Spleen (tissue), 11 donors: Measurements from ENCODE around the gene PLAGL1. TPM values are rescaled to one million over a fixed set of nuclear protein-coding genes. Genes with fewer than 3 reads are reported as not detected.

Experiments
- DNase-seq: peaks from one replicate; pipeline ENCODE4 v3.0.0-alpha.2; 2020
- H3K27ac ChIP-seq, 8 donors: fragments of 200-600 bp; sonication (generic) in 7 of 8; 1 replicate in 4 of 8; 2 replicates in 4 of 8; pipeline versions ENCODE4 v1.5.0 to v1.8.0; 2016 to 2021; ENCODE audit warnings: inconsistent platforms in 4 of 8, mild to moderate bottlenecking in 4 of 8, moderate library complexity in 1 of 8
- H3K27me3 ChIP-seq, 7 donors: fragments of 200-600 bp; sonication (generic) in 6 of 7; replicated peaks in 1 of 7; 1 replicate in 4 of 7; 2 replicates in 3 of 7; pipeline versions ENCODE4 v1.5.0 to v1.8.0; 2016 to 2021; ENCODE audit warnings: inconsistent platforms in 3 of 7, mild to moderate bottlenecking in 1 of 7
- H3K36me3 ChIP-seq, 6 donors: fragments of 200-600 bp; sonication (generic) in 5 of 6; 1 replicate in 4 of 6; 2 replicates in 2 of 6; pipeline versions ENCODE4 v1.5.0 to v1.8.0; 2016 to 2021; ENCODE audit warnings: inconsistent platforms in 2 of 6
- H3K4me1 ChIP-seq, 6 donors: fragments of 200-600 bp; sonication (generic) in 5 of 6; 1 replicate in 3 of 6; 2 replicates in 3 of 6; pipeline versions ENCODE4 v1.5.0 to v1.8.0; 2016 to 2021; ENCODE audit warnings: inconsistent platforms in 3 of 6
- H3K4me3 ChIP-seq, 8 donors: fragments of 200-600 bp; sonication (generic) in 7 of 8; 1 replicate in 4 of 8; 2 replicates in 4 of 8; pipeline versions ENCODE4 v1.5.0 to v1.8.0; 2016 to 2021; ENCODE audit warnings: inconsistent platforms in 4 of 8, mild to moderate bottlenecking in 4 of 8, moderate library complexity in 2 of 8
- H3K9me3 ChIP-seq, 8 donors: fragments of 200-600 bp; sonication (generic) in 7 of 8; 1 replicate in 4 of 8; 2 replicates in 4 of 8; pipeline versions ENCODE4 v1.5.0 to v1.8.0; 2016 to 2021; ENCODE audit warnings: inconsistent platforms in 4 of 8
- POLR2A ChIP-seq, 3 donors: fragments of 450-650 bp; IDR thresholded peaks; one replicate each; pipeline ENCODE4 v1.5.1; 2017; ENCODE audit warnings: antibody characterized with exemption in 3 of 3, mild to moderate bottlenecking in 1 of 3
- POLR2AphosphoS5 ChIP-seq, 3 donors: sonication (generic); formaldehyde crosslinking; IDR thresholded peaks; one replicate each; pipeline ENCODE4 v1.5.1; 2017; ENCODE audit warnings: antibody characterized with exemption in 3 of 3
- WGBS, 5 donors: extraction: QIAGEN DNeasy Blood & Tissue Kit in 3 of 5; methylation state at CpG; one replicate each; pipeline versions ENCODE4 v1.1.5 to v1.1.7; 2013 to 2018; 5-methylcytosine and 5-hydroxymethylcytosine counted together
- intact Hi-C: fragments of 100-400 bp; cut with DNase I; formaldehyde crosslinking; loops from one replicate; pipeline ENCODE4 v1.15.0; 2023; ENCODE audit warnings: low total_unique reads
- polyA plus RNA-seq, 3 donors: library from polyadenylated mRNA; stranded (reverse); fragments of 200-250 nt; gene quantifications; one replicate each; pipeline ENCODE4 v1.2.1, GENCODE V29; 2013
- total RNA-seq, 7 donors: library from RNA; depleted of rRNA in 3 of 7; stranded (reverse); fragments of >200 nt in 3 of 7; fragmentation: NEBNext Ultra II Directional in 4 of 7; extraction: Animal tissue kit (Norgen Biotek cat#: 25700) in 4 of 7; gene quantifications; one replicate each; pipeline versions ENCODE4 v1.1.0 to v1.2.1, GENCODE V29; 2016 to 2021
- TF ChIP-seq, protein P1 (sequence below), 11 experiments: fragments of 200-600 bp in 7 of 11; fragments of 450-650 bp in 4 of 11; sonication (generic) in 4 of 11; IDR thresholded peaks in 8 of 11; conservative IDR thresholded peaks in 3 of 11; 1 replicate in 7 of 11; 2 replicates in 4 of 11; pipeline versions ENCODE4 v1.4.0 to v1.8.0; 2016 to 2021; ENCODE audit warnings: antibody characterized with exemption in 11 of 11, inconsistent platforms in 4 of 11, mild to moderate bottlenecking in 1 of 11
- donor health status: healthy with polysubstance abuse.
- donor health status: DM: no; HTN: no; CAD: no; lungs with moderate emphysema.
- donor health status: DM: no; HTN: no; CAD: no.
- donor health status: Bipolar disorder and iron deficiency.
- donor health status: healthy.
- donor health status: DM: no; HTN: no; CAD: no.
- donor health status: DM: yes; HTN: yes; CAD: no.

The PLAGL1 gene
- total and polyA plus RNA-seq, 10 donors: 7.1 to 34.4 (median 25.3) TPM

DNA sequence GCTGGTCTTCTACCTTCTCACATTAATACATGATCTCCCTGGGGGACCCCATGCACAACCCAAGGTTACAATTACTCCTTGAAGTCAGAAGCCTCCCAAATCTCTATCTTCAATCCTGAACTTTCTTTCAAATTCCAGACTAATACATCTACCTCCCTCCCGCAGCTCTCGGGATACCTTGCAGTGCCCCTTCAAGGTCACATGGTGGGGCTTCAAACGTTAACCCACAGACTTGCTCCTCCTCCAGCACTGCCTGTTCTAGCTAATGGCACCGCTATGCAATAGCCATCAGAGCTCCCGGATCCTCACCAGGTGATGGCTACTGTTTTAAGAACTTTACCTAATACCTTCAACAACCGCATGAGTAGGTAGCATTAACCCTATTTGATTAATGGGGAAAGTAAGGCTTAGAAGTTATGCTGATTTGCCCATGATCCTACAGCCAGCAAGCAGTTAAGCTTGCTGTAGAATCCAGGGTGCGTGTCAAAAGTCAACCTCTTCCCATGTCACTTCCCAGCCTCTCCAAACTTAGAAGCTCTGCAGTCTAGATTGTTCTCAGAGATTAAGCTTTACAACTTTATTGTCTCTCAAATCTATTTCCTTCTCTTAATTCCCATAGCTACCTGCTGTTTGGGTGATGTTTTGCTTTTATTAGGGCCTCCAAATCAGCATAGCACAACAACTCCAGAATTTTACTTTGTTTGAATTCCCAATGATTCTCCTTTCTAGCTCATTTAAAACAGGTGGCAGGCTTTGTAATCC lies 44.7 kb downstream of the PLAGL1 start:
- no peaks in the 10 kb centered on the region for H3K27me3 ChIP-seq
- no peak overlapping the region for H3K4me3 ChIP-seq
- no peak for DNase-seq
- WGBS, 5 donors: 73 to 87% (median 79%) methylated on average over 7 of the region's 7 CpGs
- H3K9me3 ChIP-seq: no peaks in the 10 kb centered on the region
- peaks cover 0 to 40% (median 0%) of the 10 kb centered on the region in 6 donors for H3K36me3 ChIP-seq
- peak overlapping the region in 1 of 8 donors; percentile 3 for H3K27ac ChIP-seq
- H3K4me1 ChIP-seq: peaks cover 0 to 44% (median 7%) of the 10 kb centered on the region in 6 donors
- intact Hi-C loops: no loop called here
- TF ChIP-seq POLR2A (IDR thresholded peaks at IDR 0.05): no peak

DNA sequence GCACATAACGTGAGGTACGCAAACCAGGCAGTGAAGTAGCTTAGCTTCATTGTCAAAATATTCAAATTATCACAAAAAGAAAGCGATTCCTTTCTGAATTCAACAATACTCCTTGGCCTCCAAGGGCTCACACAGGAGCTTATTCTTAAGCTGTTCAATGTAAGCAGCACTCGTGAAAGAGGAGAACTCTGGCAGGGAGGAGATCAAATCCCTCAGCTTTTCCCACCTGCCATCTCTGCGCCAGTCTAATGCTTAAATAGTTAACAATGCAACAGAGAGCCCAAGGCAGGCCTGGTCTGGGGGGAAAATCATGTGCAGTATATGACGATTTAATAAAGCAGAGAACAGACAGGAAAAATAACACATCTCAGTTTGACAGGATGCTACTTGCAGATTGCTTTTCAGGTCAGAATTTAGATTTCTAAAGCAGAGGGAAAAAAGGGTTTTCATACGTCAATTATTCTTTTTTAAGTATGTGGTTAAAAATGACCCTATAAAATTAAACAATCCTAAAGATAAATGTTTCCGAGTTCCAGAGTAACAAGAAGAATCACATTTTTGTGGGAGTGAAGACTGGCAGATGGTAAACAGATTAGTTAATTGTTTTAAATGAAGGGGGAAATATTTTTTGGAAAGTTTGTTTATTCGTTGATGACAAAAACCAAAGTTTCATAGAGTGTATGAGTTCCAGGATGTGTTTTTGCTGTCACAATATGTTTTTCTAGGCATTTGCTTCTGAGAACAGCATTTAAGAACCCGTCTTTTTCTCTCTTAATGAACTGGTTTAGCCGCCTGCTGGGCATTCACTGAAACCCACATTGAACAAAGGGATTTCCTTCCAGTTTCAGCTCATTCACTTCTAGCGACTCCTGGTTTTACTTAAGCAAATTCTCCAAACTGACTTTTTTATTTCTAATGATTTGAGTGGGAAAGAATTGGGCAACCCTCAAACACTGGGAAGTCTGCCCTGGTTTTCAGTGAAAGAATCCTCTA lies 45.9 kb downstream of the PLAGL1 start:
- no peaks in the 10 kb centered on the region for H3K9me3 ChIP-seq
- no peak for TF ChIP-seq POLR2AphosphoS5 (IDR thresholded peaks at IDR 0.05)
- TF ChIP-seq, protein P1, sequence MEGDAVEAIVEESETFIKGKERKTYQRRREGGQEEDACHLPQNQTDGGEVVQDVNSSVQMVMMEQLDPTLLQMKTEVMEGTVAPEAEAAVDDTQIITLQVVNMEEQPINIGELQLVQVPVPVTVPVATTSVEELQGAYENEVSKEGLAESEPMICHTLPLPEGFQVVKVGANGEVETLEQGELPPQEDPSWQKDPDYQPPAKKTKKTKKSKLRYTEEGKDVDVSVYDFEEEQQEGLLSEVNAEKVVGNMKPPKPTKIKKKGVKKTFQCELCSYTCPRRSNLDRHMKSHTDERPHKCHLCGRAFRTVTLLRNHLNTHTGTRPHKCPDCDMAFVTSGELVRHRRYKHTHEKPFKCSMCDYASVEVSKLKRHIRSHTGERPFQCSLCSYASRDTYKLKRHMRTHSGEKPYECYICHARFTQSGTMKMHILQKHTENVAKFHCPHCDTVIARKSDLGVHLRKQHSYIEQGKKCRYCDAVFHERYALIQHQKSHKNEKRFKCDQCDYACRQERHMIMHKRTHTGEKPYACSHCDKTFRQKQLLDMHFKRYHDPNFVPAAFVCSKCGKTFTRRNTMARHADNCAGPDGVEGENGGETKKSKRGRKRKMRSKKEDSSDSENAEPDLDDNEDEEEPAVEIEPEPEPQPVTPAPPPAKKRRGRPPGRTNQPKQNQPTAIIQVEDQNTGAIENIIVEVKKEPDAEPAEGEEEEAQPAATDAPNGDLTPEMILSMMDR (IDR thresholded peaks at IDR 0.05 in 8 of 11, conservative IDR thresholded peaks at IDR 0.05 in 3 of 11): peak in 3 of 11 experiments; percentile 13 to 25 (median 25)
- no peaks in the 10 kb centered on the region for H3K27me3 ChIP-seq
- 77 to 85% (median 82%) methylated on average over 12 of the region's 12 CpGs for WGBS, 5 donors
- DNase-seq: no peak
- H3K36me3 ChIP-seq: peaks cover 0 to 40% (median 0%) of the 10 kb centered on the region in 6 donors
- intact Hi-C loops: no loop called here
- no peak overlapping the region for H3K4me3 ChIP-seq
- peaks cover 0 to 32% (median 4%) of the 10 kb centered on the region in 6 donors for H3K4me1 ChIP-seq
- H3K27ac ChIP-seq: peak overlapping the region in 2 of 8 donors; percentile 2 to 20

DNA sequence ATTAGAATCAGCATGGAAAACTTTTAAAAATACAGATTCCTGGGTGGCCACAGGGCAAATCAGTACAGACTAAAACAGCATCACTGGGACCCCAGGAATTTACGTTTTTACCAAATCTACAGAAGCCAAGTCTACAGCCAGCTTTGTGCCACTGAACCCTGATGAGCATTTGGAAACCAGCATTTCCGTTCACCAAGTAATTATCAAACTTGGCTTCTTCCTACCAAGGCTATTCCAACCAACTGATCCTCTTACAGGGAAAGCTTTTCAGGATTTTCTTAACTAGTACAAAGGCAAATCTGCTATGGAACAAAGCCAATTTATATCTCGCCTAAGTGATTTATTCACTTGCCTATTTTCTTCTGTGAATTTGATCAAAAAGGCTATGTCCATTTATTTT lies 47.0 kb downstream of the PLAGL1 start:
- TF ChIP-seq, protein P1 (IDR thresholded peaks at IDR 0.05 in 8 of 11, conservative IDR thresholded peaks at IDR 0.05 in 3 of 11): no peak
- no peak for TF ChIP-seq POLR2AphosphoS5 (IDR thresholded peaks at IDR 0.05)
- TF ChIP-seq POLR2A (IDR thresholded peaks at IDR 0.05): no peak

DNA sequence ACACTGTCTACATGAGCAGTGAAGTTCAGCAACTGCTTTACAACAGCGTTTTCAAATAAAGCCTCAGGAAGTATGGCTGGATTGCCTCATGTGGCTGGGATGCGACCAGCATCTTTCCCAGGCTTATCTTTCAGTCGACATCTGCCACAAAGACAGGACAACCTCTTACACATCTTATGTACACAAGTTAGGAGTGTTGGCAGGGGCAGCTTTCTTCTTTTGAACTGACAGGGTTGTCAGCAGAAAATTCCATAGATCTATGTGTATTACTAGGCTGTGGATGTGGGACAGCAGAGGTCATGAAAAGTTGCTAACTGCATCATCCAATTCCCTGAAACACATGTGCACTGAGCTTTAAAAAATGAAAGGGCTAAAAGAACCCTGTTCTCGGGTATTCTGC lies 48.1 kb downstream of the PLAGL1 start:
- peaks cover 0 to 29% (median 0%) of the 10 kb centered on the region in 6 donors for H3K36me3 ChIP-seq
- WGBS, 5 donors: 70 to 86% (median 77%) methylated on average over 4 of the region's 4 CpGs
- H3K9me3 ChIP-seq: no peaks in the 10 kb centered on the region
- peaks cover 0 to 19% (median 2%) of the 10 kb centered on the region in 6 donors for H3K4me1 ChIP-seq
- TF ChIP-seq POLR2AphosphoS5 (IDR thresholded peaks at IDR 0.05): no peak
- TF ChIP-seq POLR2A (IDR thresholded peaks at IDR 0.05): no peak
- TF ChIP-seq, protein P1 (IDR thresholded peaks at IDR 0.05 in 8 of 11, conservative IDR thresholded peaks at IDR 0.05 in 3 of 11): no peak
- H3K27ac ChIP-seq: no peak overlapping the region
- intact Hi-C loops: no loop called here
- no peak overlapping the region for H3K4me3 ChIP-seq
- H3K27me3 ChIP-seq: no peaks in the 10 kb centered on the region
- DNase-seq: no peak

More for the DNA sequence above, 47.0 kb downstream of the PLAGL1 start:
- DNase-seq: no peak
- 75 to 91% (median 80%) methylated on average over 3 of the region's 3 CpGs for WGBS, 5 donors
- peaks cover 0 to 40% (median 0%) of the 10 kb centered on the region in 6 donors for H3K36me3 ChIP-seq
- no peak overlapping the region for H3K4me3 ChIP-seq
- H3K9me3 ChIP-seq: no peaks in the 10 kb centered on the region
- peaks cover 0 to 22% (median 4%) of the 10 kb centered on the region in 6 donors for H3K4me1 ChIP-seq
- no peaks in the 10 kb centered on the region for H3K27me3 ChIP-seq
- intact Hi-C loops: no loop called here
- no peak overlapping the region for H3K27ac ChIP-seq
